NCI-H1930 (cell line): ENCODE results near the gene KAT6B.
"Not testable (repeated sequence)": the region's sequence is repeated elsewhere in the genome, so short reads cannot be mapped to it uniquely, and the experiment has no call there.

ENCODE experiments used
- DNase-seq, 2 experiments: peaks; one replicate each; lab custom pipeline; 2025; lab: John Stamatoyannopoulos, UW

KAT6B gene

GRCh38 chr10:75038335-75038734, 211.9 kb downstream of the KAT6B start:
- DNase-seq, result no peak

GRCh38 chr10:75040576-75040975, 214.2 kb downstream of the KAT6B start:
- no peak for DNase-seq

- DNase-seq, result no peak
Measured at GRCh38 chr10:75042292-75042974, 216.0 kb downstream of the KAT6B start.

GRCh38 chr10:75043256-75044131, 217.1 kb downstream of the KAT6B start:
- no peak for DNase-seq

- DNase-seq, result no peak
Measured at GRCh38 chr10:75048669-75049098, 222.3 kb downstream of the KAT6B start.

GRCh38 chr10:75049316-75050148, 223.1 kb downstream of the KAT6B start:
- no peak for DNase-seq

- DNase-seq, result no peak
Measured at GRCh38 chr10:75050149-75050919, 223.9 kb downstream of the KAT6B start.

- no peak for DNase-seq
Measured at GRCh38 chr10:75051308-75051707, 224.9 kb downstream of the KAT6B start.

- DNase-seq, result not testable (repeated sequence)
Measured at GRCh38 chr10:75055896-75056406, 229.6 kb downstream of the KAT6B start.

- DNase-seq, result no peak
Measured at GRCh38 chr10:75057680-75058079, 231.3 kb downstream of the KAT6B start.

- DNase-seq, result no peak
Measured at GRCh38 chr10:75058161-75058560, 231.8 kb downstream of the KAT6B start.

- no peak for DNase-seq
Measured at GRCh38 chr10:75061709-75062505, 235.5 kb downstream of the KAT6B start.

GRCh38 chr10:75062506-75063299, 236.3 kb downstream of the KAT6B start:
- no peak for DNase-seq

- no peak for DNase-seq
Measured at GRCh38 chr10:75063461-75064230, 237.2 kb downstream of the KAT6B start.

GRCh38 chr10:75065076-75065475, 238.7 kb downstream of the KAT6B start:
- no peak for DNase-seq

GRCh38 chr10:75066271-75066670, 239.9 kb downstream of the KAT6B start:
- no peak for DNase-seq

GRCh38 chr10:75067272-75067671, 240.9 kb downstream of the KAT6B start:
- DNase-seq, result no peak

- DNase-seq, result no peak
Measured at GRCh38 chr10:75068523-75068922, 242.1 kb downstream of the KAT6B start.

- no peak for DNase-seq
Measured at GRCh38 chr10:75070476-75070875, 244.1 kb downstream of the KAT6B start.
